Activated naive CD8-positive, alpha-beta T cell treated with anti-CD3 and anti-CD28 coated beads for 36 hours (primary cell): Measurements from ENCODE around the gene RNF212. TPM values are rescaled to one million over a fixed set of nuclear protein-coding genes. Genes with fewer than 3 reads are reported as not detected.

Experiments
- DNase-seq: peaks from one replicate; pipeline ENCODE4 v3.0.0; 2021
- H3K27ac Mint-ChIP-seq: one replicate; pipeline ENCODE4 v1.8.0; 2022; ENCODE audit warnings: mild to moderate bottlenecking, moderate library complexity, mixed read lengths
- H3K27me3 Mint-ChIP-seq: one replicate; pipeline ENCODE4 v1.8.0; 2022; ENCODE audit warnings: mild to moderate bottlenecking, mixed read lengths
- H3K36me3 Mint-ChIP-seq: one replicate; pipeline ENCODE4 v1.8.0; 2021; ENCODE audit warnings: mild to moderate bottlenecking, mixed read lengths
- H3K4me1 Mint-ChIP-seq: one replicate; pipeline ENCODE4 v1.8.0; 2021; ENCODE audit warnings: mixed read lengths
- H3K4me3 Mint-ChIP-seq: one replicate; pipeline ENCODE4 v1.8.0; 2022; ENCODE audit warnings: mild to moderate bottlenecking, moderate library complexity, mixed read lengths
- H3K9me3 Mint-ChIP-seq: one replicate; pipeline ENCODE4 v1.8.0; 2022; ENCODE audit warnings: mixed read lengths
- total RNA-seq, 2 experiments: library from RNA; stranded (reverse); gene quantifications; one replicate each; pipeline ENCODE4 v1.2.3, GENCODE V29; 2021

RNF212 gene
- total RNA-seq, 2 experiments from 2014 or later, result 3.3 to 3.8 TPM

DNA sequence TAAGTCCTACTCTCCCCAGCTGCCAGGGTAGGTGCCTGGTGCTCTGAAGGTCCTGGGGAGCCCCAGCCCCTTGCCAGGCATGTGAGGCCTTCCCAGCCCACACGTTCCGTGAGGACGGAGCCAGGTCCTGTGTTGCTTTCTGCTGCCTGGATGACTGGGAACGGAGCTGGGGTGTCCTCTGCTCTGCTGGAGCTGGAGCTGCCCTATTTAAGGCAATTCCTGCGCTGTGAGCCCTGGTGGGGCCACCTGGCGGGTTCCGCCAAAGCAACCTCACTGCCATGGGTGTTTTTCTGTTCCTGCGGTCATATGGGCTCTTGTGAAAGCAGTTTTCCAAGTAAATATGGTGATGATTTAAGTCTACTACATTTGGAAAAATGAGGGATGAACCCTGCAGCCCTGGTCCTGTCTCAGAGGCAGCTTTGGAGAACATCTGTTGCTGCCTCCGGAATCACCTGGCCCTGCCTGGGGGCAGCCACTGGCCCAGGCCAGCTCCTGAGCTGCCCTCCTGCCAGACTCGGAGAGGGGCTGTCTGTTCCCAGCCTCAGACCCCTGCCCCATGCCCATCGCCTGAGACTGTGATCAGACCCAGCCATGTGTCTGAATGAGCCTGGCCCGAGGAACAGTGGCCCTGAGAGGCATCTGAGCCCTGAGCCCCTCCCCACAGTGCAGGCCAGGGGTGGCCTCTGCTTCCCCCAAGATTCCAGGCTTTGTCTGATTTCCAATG, 68.7 kb downstream of the RNF212 start:
- no peak overlapping the region for H3K4me3 Mint-ChIP-seq
- no peaks in the 10 kb centered on the region for H3K36me3 Mint-ChIP-seq
- no peak for DNase-seq
- peaks cover 2% of the 10 kb centered on the region for H3K4me1 Mint-ChIP-seq
- H3K27me3 Mint-ChIP-seq, result peaks cover 39% of the 10 kb centered on the region
- no peak overlapping the region for H3K27ac Mint-ChIP-seq
- no peaks in the 10 kb centered on the region for H3K9me3 Mint-ChIP-seq

GRCh38 chr4:1043651-1044468, 69.5 kb downstream of the RNF212 start:
- H3K27me3 Mint-ChIP-seq, result peaks cover 34% of the 10 kb centered on the region
- H3K36me3 Mint-ChIP-seq, result no peaks in the 10 kb centered on the region
- no peak overlapping the region for H3K4me3 Mint-ChIP-seq
- H3K4me1 Mint-ChIP-seq, result peaks cover 2% of the 10 kb centered on the region
- no peaks in the 10 kb centered on the region for H3K9me3 Mint-ChIP-seq
- H3K27ac Mint-ChIP-seq, result no peak overlapping the region
- peak; percentile 54 for DNase-seq

DNA sequence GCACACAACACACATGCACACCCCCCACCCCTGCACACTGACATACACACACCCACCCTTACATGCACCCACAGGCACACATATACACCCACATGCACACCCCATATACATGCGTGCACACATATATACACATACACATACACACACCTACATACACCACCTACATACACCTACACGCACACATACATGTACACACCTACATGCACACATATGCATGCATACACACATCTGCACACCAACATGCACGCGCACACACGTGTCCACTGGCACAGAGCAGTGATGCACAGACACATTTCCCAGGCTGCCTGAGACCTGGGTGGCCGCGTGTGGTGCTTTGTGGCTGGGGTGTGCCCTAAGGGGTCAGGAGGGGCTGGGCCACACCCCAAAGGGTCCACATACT, 70.2 kb downstream of the RNF212 start:
- H3K9me3 Mint-ChIP-seq, result no peaks in the 10 kb centered on the region
- no peak overlapping the region for H3K4me3 Mint-ChIP-seq
- DNase-seq, result no peak
- no peaks in the 10 kb centered on the region for H3K36me3 Mint-ChIP-seq
- H3K27ac Mint-ChIP-seq, result no peak overlapping the region
- no peaks in the 10 kb centered on the region for H3K4me1 Mint-ChIP-seq
- peaks cover 30% of the 10 kb centered on the region for H3K27me3 Mint-ChIP-seq

DNA sequence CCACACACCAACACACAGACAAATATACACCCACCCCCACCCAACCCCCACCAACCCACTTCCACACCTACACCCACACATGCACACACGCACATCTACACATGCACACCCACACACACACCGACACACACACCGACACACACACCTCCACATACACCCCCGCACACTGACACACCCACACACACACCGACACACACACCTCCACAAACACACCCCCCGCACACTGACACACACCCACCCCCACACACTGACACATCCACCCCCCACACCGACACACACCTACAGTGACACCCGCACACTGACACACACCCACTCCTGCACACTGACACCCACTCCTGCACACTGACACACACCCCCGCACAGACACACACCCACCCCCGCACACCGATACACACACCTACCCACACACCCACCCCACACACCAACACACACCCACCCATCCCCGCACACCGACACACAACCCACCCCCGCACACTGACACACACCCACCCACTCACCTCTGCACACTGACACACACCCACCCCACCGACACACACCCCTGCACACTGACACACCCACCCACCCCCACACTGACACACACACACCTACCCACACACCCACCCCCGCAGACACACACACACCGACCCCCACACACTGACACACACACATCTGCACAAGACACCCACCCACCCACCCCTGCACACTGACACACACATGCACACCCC, 70.9 kb downstream of the RNF212 start:
- peaks cover 24% of the 10 kb centered on the region for H3K27me3 Mint-ChIP-seq
- H3K4me3 Mint-ChIP-seq, result no peak overlapping the region
- H3K9me3 Mint-ChIP-seq, result no peaks in the 10 kb centered on the region
- H3K27ac Mint-ChIP-seq, result no peak overlapping the region
- H3K36me3 Mint-ChIP-seq, result no peaks in the 10 kb centered on the region
- H3K4me1 Mint-ChIP-seq, result no peaks in the 10 kb centered on the region
- no peak for DNase-seq

GRCh38 chr4:1041936-1042330, 71.4 kb downstream of the RNF212 start:
- no peaks in the 10 kb centered on the region for H3K9me3 Mint-ChIP-seq
- no peak overlapping the region for H3K4me3 Mint-ChIP-seq
- no peak overlapping the region for H3K27ac Mint-ChIP-seq
- H3K36me3 Mint-ChIP-seq, result no peaks in the 10 kb centered on the region
- DNase-seq, result no peak
- peaks cover 18% of the 10 kb centered on the region for H3K27me3 Mint-ChIP-seq
- H3K4me1 Mint-ChIP-seq, result no peaks in the 10 kb centered on the region

- H3K27ac Mint-ChIP-seq, result no peak overlapping the region
- no peak for DNase-seq
- peaks cover 14% of the 10 kb centered on the region for H3K27me3 Mint-ChIP-seq
- no peak overlapping the region for H3K4me3 Mint-ChIP-seq
- no peaks in the 10 kb centered on the region for H3K36me3 Mint-ChIP-seq
- H3K9me3 Mint-ChIP-seq, result no peaks in the 10 kb centered on the region
- H3K4me1 Mint-ChIP-seq, result no peaks in the 10 kb centered on the region
These were observed 72.0 kb downstream of the RNF212 start for GRCh38 chr4:1041147-1041935.

- peaks cover 13% of the 10 kb centered on the region for H3K27me3 Mint-ChIP-seq
- H3K9me3 Mint-ChIP-seq, result no peaks in the 10 kb centered on the region
- no peaks in the 10 kb centered on the region for H3K4me1 Mint-ChIP-seq
- no peak overlapping the region for H3K27ac Mint-ChIP-seq
- H3K36me3 Mint-ChIP-seq, result no peaks in the 10 kb centered on the region
- H3K4me3 Mint-ChIP-seq, result no peak overlapping the region
- no peak for DNase-seq
These were observed 72.8 kb downstream of the RNF212 start for GRCh38 chr4:1040344-1041146.

DNA sequence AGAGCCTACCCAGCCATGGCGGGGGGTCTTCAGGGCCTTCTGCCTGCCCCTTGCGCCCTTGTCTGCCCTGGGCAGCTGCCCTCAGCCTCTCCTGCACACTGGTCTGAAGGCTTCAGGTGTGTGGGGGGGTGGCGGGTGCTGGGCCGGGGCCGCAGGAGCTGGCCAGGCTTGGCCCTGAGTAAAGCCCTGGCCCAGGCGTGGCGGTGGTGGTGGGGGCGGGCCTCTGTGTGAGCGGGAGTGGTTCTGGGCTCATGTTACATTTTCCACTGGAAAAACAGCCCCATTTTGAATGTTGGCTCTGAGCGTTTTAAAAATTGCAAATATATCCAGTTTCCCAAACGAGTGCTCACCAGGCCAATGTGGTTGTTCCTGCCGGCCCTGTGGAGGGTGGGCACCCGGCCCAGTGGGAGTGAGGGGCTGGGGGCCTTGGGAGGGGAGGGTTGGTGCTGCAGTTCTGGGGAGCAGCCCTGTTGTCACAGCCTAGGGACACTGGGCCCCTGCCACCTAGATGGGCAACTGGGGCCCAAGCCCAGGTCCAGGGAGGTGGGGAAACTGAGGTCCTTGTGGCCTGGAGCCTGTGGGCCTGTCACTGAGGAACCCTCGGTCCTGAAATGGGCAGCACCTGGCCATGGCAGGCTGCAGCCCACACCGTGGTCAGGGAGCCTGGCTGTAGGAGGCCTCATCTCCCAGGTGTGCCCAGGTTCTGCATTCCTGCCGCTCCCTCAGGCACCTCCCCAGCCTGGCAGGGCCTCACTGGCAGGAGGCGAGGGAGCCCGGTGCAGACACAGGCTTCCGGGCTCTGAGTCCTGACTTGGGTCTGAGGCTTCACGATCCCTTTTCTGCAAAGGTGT, 73.6 kb downstream of the RNF212 start:
- no peak overlapping the region for H3K4me3 Mint-ChIP-seq
- no peak overlapping the region for H3K27ac Mint-ChIP-seq
- no peaks in the 10 kb centered on the region for H3K36me3 Mint-ChIP-seq
- DNase-seq, result no peak
- no peaks in the 10 kb centered on the region for H3K4me1 Mint-ChIP-seq
- peaks cover 6% of the 10 kb centered on the region for H3K27me3 Mint-ChIP-seq
- no peaks in the 10 kb centered on the region for H3K9me3 Mint-ChIP-seq

GRCh38 chr4:1038948-1039492, 74.3 kb downstream of the RNF212 start:
- H3K4me1 Mint-ChIP-seq, result no peaks in the 10 kb centered on the region
- no peak for DNase-seq
- H3K36me3 Mint-ChIP-seq, result no peaks in the 10 kb centered on the region
- no peaks in the 10 kb centered on the region for H3K9me3 Mint-ChIP-seq
- peaks cover 2% of the 10 kb centered on the region for H3K27me3 Mint-ChIP-seq
- H3K4me3 Mint-ChIP-seq, result no peak overlapping the region
- no peak overlapping the region for H3K27ac Mint-ChIP-seq

DNA sequence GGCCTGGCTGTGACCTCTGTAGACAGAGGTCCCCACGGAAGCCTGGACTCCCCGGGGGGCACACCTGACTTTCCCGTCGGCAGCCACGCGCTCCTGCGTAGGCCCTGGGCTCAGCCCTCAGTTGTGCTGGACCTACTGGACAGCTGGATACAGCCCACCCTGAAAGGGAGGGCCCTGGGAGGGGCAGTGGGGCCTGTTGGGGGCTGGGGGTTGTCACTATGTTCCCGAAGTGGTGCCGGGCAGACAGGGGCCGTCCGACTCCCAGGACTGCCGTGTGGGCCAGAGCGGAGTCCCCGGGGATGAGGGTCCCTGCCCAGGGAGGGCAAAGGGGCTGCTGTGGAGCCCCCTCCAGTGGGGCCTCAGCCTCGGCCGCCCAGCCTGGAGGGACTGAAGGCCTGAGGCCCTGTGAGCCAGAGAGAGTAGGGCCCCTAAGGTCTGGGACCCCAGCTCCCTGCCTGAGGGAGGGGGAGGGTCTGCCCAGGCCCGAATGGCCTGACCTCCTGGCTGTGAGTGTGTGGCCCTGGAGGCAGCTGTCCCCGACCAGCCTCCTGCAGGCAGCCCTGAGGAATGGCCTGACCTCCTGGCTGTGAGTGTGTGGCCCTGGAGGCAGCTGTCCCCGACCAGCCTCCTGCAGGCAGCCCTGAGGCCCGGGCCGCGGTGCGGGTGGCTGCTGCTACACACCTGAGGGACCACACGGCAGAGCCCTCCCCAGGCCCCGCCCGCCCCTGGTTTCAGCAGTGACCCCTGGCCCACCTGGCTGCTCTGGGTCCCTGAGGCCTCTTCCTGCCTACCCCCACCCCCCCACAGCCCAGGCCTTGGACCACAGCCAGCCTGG, 76.2 kb downstream of the RNF212 start:
- Mint-ChIP-seq H3K27me3 (no peaks in the 10 kb centered on the region), H3K4me3 (no peak overlapping the region), H3K27ac (no peak overlapping the region), H3K4me1 (no peaks in the 10 kb centered on the region), H3K36me3 (no peaks in the 10 kb centered on the region), H3K9me3 (no peaks in the 10 kb centered on the region)
- no peak for DNase-seq

DNA sequence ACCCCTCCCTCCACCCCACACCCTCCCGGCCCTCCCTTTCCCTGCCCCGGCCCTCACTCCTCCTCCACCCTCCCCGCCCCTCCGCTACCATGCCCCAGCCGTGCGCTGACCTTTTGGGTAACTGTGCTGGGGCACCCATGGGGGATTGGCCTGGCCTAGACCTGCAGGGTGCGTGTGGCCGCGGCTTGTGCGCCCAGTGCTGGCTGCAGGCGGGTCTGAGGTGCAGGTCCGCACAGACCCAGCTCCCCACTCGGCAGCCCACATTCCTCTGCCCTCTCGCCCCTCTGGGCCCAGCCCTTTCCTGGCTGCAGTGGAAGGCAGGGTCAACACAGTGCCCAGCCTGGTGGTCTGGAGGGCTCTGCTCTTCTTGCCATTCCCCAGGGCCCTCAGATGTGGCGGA, 77.3 kb downstream of the RNF212 start:
- no peaks in the 10 kb centered on the region for H3K27me3 Mint-ChIP-seq
- H3K4me1 Mint-ChIP-seq, result no peaks in the 10 kb centered on the region
- H3K27ac Mint-ChIP-seq, result no peak overlapping the region
- no peak overlapping the region for H3K4me3 Mint-ChIP-seq
- no peak for DNase-seq
- H3K9me3 Mint-ChIP-seq, result no peaks in the 10 kb centered on the region
- H3K36me3 Mint-ChIP-seq, result no peaks in the 10 kb centered on the region

- Mint-ChIP-seq H3K27me3 (no peaks in the 10 kb centered on the region), H3K4me3 (no peak overlapping the region), H3K36me3 (no peaks in the 10 kb centered on the region), H3K9me3 (no peaks in the 10 kb centered on the region), H3K27ac (no peak overlapping the region), H3K4me1 (no peaks in the 10 kb centered on the region)
- DNase-seq, result no peak
These were observed 77.9 kb downstream of the RNF212 start for GRCh38 chr4:1035510-1035909.
